ENCODE data around the gene ALLC.

GRCh38 chr2:3705782-3706181 is 47.8 kb downstream of the ALLC start:
- no peak for TF ChIP-seq CTCF (IDR thresholded peaks at IDR 0.05)
- TF ChIP-seq POLR2A (IDR thresholded peaks at IDR 0.05): no peak
